ENCODE measurements around the gene MUSTN1.

Gene MUSTN1

GRCh38 chr3:52791928-52792327, 42.9 kb downstream of the MUSTN1 start:
- Histone ChIP-seq H3K27me3 (ENCODE audit: control insufficient read depth, insufficient read depth, low read length) (no peaks in the 10 kb centered on the region), H3K4me1 (no peaks in the 10 kb centered on the region)
- no peak for TF ChIP-seq CTCF (IDR thresholded peaks at IDR 0.05)

GRCh38 chr3:52791366-52791765, 43.5 kb downstream of the MUSTN1 start:
- Histone ChIP-seq H3K9ac (no peak overlapping the region), H3K4me1 (no peaks in the 10 kb centered on the region), H3K4me3 (ENCODE audit: low read depth, low read length) (no peak overlapping the region), H3K4me2 (ENCODE audit: low read length) (no peak overlapping the region), H3K27me3 (ENCODE audit: control insufficient read depth, insufficient read depth, low read length) (no peaks in the 10 kb centered on the region), H3K36me3 (ENCODE audit: control insufficient read depth, insufficient read depth, low read length) (no peaks in the 10 kb centered on the region), H3K27ac (no peak overlapping the region), H3K79me2 (no peaks in the 10 kb centered on the region), H2AFZ (no peak overlapping the region), H3K9me3 (ENCODE audit: control insufficient read depth, low read length) (no peaks in the 10 kb centered on the region)
- TF ChIP-seq CTCF (IDR thresholded peaks at IDR 0.05): no peak

More at GRCh38 chr3:52791928-52792327, 42.9 kb downstream of the MUSTN1 start:
- H3K9ac ChIP-seq: no peak overlapping the region
- H2AFZ ChIP-seq: no peak overlapping the region
- no peaks in the 10 kb centered on the region for H3K9me3 ChIP-seq (ENCODE audit: control insufficient read depth, low read length)
- H3K4me2 ChIP-seq (ENCODE audit: low read length): no peak overlapping the region
- H3K79me2 ChIP-seq: no peaks in the 10 kb centered on the region
- no peaks in the 10 kb centered on the region for H3K36me3 ChIP-seq (ENCODE audit: control insufficient read depth, insufficient read depth, low read length)
- H3K27ac ChIP-seq: no peak overlapping the region
- H3K4me3 ChIP-seq (ENCODE audit: low read depth, low read length): no peak overlapping the region

GRCh38 chr3:52790741-52791140, 44.1 kb downstream of the MUSTN1 start:
- H3K36me3 ChIP-seq (ENCODE audit: control insufficient read depth, insufficient read depth, low read length): no peaks in the 10 kb centered on the region
- H3K9me3 ChIP-seq (ENCODE audit: control insufficient read depth, low read length): no peaks in the 10 kb centered on the region
- no peak overlapping the region for H3K4me2 ChIP-seq (ENCODE audit: low read length)
- H3K27me3 ChIP-seq (ENCODE audit: control insufficient read depth, insufficient read depth, low read length): no peaks in the 10 kb centered on the region
- H2AFZ ChIP-seq: no peak overlapping the region
- no peak for TF ChIP-seq CTCF (IDR thresholded peaks at IDR 0.05)
- no peak overlapping the region for H3K27ac ChIP-seq
- H3K4me3 ChIP-seq (ENCODE audit: low read depth, low read length): no peak overlapping the region
- no peak overlapping the region for H3K9ac ChIP-seq
- no peaks in the 10 kb centered on the region for H3K79me2 ChIP-seq
- no peaks in the 10 kb centered on the region for H3K4me1 ChIP-seq

GRCh38 chr3:52790337-52790736, 44.5 kb downstream of the MUSTN1 start:
- Histone ChIP-seq H3K4me3 (ENCODE audit: low read depth, low read length) (no peak overlapping the region), H3K4me2 (ENCODE audit: low read length) (no peak overlapping the region), H3K79me2 (no peaks in the 10 kb centered on the region), H3K9me3 (ENCODE audit: control insufficient read depth, low read length) (no peaks in the 10 kb centered on the region), H3K27me3 (ENCODE audit: control insufficient read depth, insufficient read depth, low read length) (no peaks in the 10 kb centered on the region), H3K27ac (no peak overlapping the region), H2AFZ (no peak overlapping the region), H3K36me3 (ENCODE audit: control insufficient read depth, insufficient read depth, low read length) (no peaks in the 10 kb centered on the region), H3K9ac (no peak overlapping the region), H3K4me1 (no peaks in the 10 kb centered on the region)
- TF ChIP-seq CTCF (IDR thresholded peaks at IDR 0.05): no peak

GRCh38 chr3:52789746-52790040, 45.1 kb downstream of the MUSTN1 start:
- TF ChIP-seq CTCF (IDR thresholded peaks at IDR 0.05): no peak
- Histone ChIP-seq H3K79me2 (no peaks in the 10 kb centered on the region), H3K9ac (no peak overlapping the region), H3K9me3 (ENCODE audit: control insufficient read depth, low read length) (no peaks in the 10 kb centered on the region), H3K4me2 (ENCODE audit: low read length) (no peak overlapping the region), H3K4me1 (no peaks in the 10 kb centered on the region), H3K36me3 (ENCODE audit: control insufficient read depth, insufficient read depth, low read length) (no peaks in the 10 kb centered on the region), H3K4me3 (ENCODE audit: low read depth, low read length) (no peak overlapping the region), H3K27me3 (ENCODE audit: control insufficient read depth, insufficient read depth, low read length) (no peaks in the 10 kb centered on the region), H2AFZ (no peak overlapping the region), H3K27ac (no peak overlapping the region)
